Neural progenitor cell (in vitro differentiated cells): ENCODE measurements around the gene F13A1. TPM values are rescaled to one million over a fixed set of nuclear protein-coding genes. Genes with fewer than 3 reads are reported as not detected.

Source experiments
- DNase-seq: peaks from one replicate; pipeline ENCODE4 v3.0.0-alpha.2; 2016; ENCODE audit warnings: low spot score
- H2AFZ ChIP-seq: fragments of 200-600 bp; sonication (generic); replicated peaks from 2 replicates; pipeline ENCODE4 v1.6.1; 2016; ENCODE audit warnings: antibody characterized with exemption
- H3F3A ChIP-seq: fragments of 200-600 bp; sonication (generic); 2 replicates; pipeline ENCODE4 v1.6.1; 2016; ENCODE audit warnings: antibody characterized with exemption, low read depth
- H3K27ac ChIP-seq: fragments of 200-600 bp; sonication (generic); 2 replicates; pipeline ENCODE4 v1.5.1; 2016; ENCODE audit warnings: mild to moderate bottlenecking
- H3K27me3 ChIP-seq: fragments of 200-600 bp; sonication (generic); 2 replicates; pipeline ENCODE4 v1.6.1; 2016; ENCODE audit warnings: mild to moderate bottlenecking, moderate library complexity
- H3K36me3 ChIP-seq: fragments of 200-600 bp; sonication (generic); 2 replicates; pipeline ENCODE4 v1.5.1; 2016
- H3K4me1 ChIP-seq: fragments of 200-600 bp; sonication (generic); 2 replicates; pipeline ENCODE4 v1.6.1; 2016; ENCODE audit warnings: mixed run types
- H3K4me2 ChIP-seq: fragments of 200-600 bp; sonication (generic); 2 replicates; pipeline ENCODE4 v1.6.1; 2016
- H3K4me3 ChIP-seq: fragments of 200-600 bp; sonication (generic); 2 replicates; pipeline ENCODE4 v1.5.1; 2016
- H3K79me2 ChIP-seq: fragments of 200-600 bp; sonication (generic); 2 replicates; pipeline ENCODE4 v1.6.1; 2016; ENCODE audit warnings: low read depth
- H3K9ac ChIP-seq: fragments of 200-600 bp; sonication (generic); 2 replicates; pipeline ENCODE4 v1.6.1; 2016
- H3K9me3 ChIP-seq: fragments of 200-600 bp; sonication (generic); 2 replicates; pipeline ENCODE4 v1.5.1; 2016; ENCODE audit warnings: low read depth
- H4K20me1 ChIP-seq: fragments of 200-600 bp; sonication (generic); 2 replicates; pipeline ENCODE4 v1.6.1; 2016; ENCODE audit warnings: low read depth
- H3K27ac Mint-ChIP-seq: 3 replicates; pipeline ENCODE4 v1.8.0; 2021; ENCODE audit warnings: mixed read lengths
- H3K27me3 Mint-ChIP-seq: 2 replicates; pipeline ENCODE4 v1.8.0; 2022; ENCODE audit warnings: low read depth, mild to moderate bottlenecking, inconsistent platforms, moderate library complexity, mixed read lengths; ENCODE audit not compliant: insufficient read depth
- H3K36me3 Mint-ChIP-seq: 3 replicates; pipeline ENCODE4 v1.8.0; 2021; ENCODE audit warnings: mixed read lengths
- H3K4me1 Mint-ChIP-seq: 3 replicates; pipeline ENCODE4 v1.8.0; 2021; ENCODE audit warnings: mixed read lengths
- H3K4me3 Mint-ChIP-seq: 3 replicates; pipeline ENCODE4 v1.8.0; 2021; ENCODE audit warnings: mild to moderate bottlenecking, moderate library complexity, mixed read lengths
- H3K9me3 Mint-ChIP-seq: 3 replicates; pipeline ENCODE4 v1.8.0; 2020; ENCODE audit warnings: mixed read lengths
- CTCF ChIP-seq: fragments of 200-600 bp; sonication (generic); IDR thresholded peaks from 2 replicates; pipeline ENCODE4 v1.5.1; 2017; ENCODE audit warnings: antibody characterized with exemption, mild to moderate bottlenecking
- EZH2 ChIP-seq: fragments of 200-600 bp; sonication (generic); IDR thresholded peaks from 2 replicates; pipeline ENCODE4 v1.6.1; 2017; ENCODE audit warnings: antibody characterized with exemption, mild to moderate bottlenecking, moderate library complexity
- EZH2phosphoT487 ChIP-seq: fragments of 200-600 bp; sonication (generic); IDR thresholded peaks from 2 replicates; pipeline ENCODE4 v1.6.1; 2017; ENCODE audit warnings: antibody characterized with exemption
- total RNA-seq: library from RNA; depleted of rRNA; stranded (reverse); fragments of >200 nt; gene quantifications from 2 replicates; pipeline ENCODE4 v1.2.3, GENCODE V29; 2015; ENCODE audit warnings: low replicate concordance

F13A1 gene
- total RNA-seq, 1 donor from 2014 or later: 3.6 TPM

GRCh38 chr6:6193221-6193745, 127.2 kb downstream of the F13A1 start:
- no peak overlapping the region for H3K4me2 ChIP-seq
- no peaks in the 10 kb centered on the region for H3K27me3 ChIP-seq
- H3K27ac ChIP-seq: no peak overlapping the region
- no peak overlapping the region for H3K9ac ChIP-seq
- no peaks in the 10 kb centered on the region for H3K4me1 ChIP-seq
- no peak overlapping the region for H3K4me3 ChIP-seq
- Mint-ChIP-seq H3K4me3 (no peak overlapping the region), H3K27ac (no peak overlapping the region), H3K4me1 (peaks cover 2% of the 10 kb centered on the region), H3K36me3 (no peaks in the 10 kb centered on the region), H3K9me3 (peaks cover 3% of the 10 kb centered on the region), H3K27me3 (peaks cover 4% of the 10 kb centered on the region)
- H3K79me2 ChIP-seq: no peaks in the 10 kb centered on the region
- H4K20me1 ChIP-seq: no peaks in the 10 kb centered on the region
- DNase-seq: no peak
- TF ChIP-seq EZH2: no peak
- no peak for TF ChIP-seq CTCF
- TF ChIP-seq EZH2phosphoT487: no peak
- H3K36me3 ChIP-seq: no peaks in the 10 kb centered on the region
- no peaks in the 10 kb centered on the region for H3K9me3 ChIP-seq
- no peaks in the 10 kb centered on the region for H3F3A ChIP-seq
- no peak overlapping the region for H2AFZ ChIP-seq

- H3K36me3 Mint-ChIP-seq: no peaks in the 10 kb centered on the region
- H3K27me3 ChIP-seq: no peaks in the 10 kb centered on the region
- H3K27ac ChIP-seq: no peak overlapping the region
- H2AFZ ChIP-seq: no peak overlapping the region
- H3K27ac Mint-ChIP-seq: no peak overlapping the region
- no peak overlapping the region for H3K9ac ChIP-seq
- H3K4me3 ChIP-seq: no peak overlapping the region
- no peaks in the 10 kb centered on the region for H3K9me3 ChIP-seq
- H3K4me1 ChIP-seq: no peaks in the 10 kb centered on the region
- no peak overlapping the region for H3K4me3 Mint-ChIP-seq
- H3K4me2 ChIP-seq: no peak overlapping the region
- no peaks in the 10 kb centered on the region for H3K79me2 ChIP-seq
- no peak for TF ChIP-seq EZH2
- no peak for TF ChIP-seq EZH2phosphoT487
- TF ChIP-seq CTCF: no peak
- peaks cover 2% of the 10 kb centered on the region for H3K4me1 Mint-ChIP-seq
- DNase-seq: no peak
- H3K9me3 Mint-ChIP-seq: peaks cover 3% of the 10 kb centered on the region
- H3K36me3 ChIP-seq: no peaks in the 10 kb centered on the region
- H4K20me1 ChIP-seq: no peaks in the 10 kb centered on the region
- H3K27me3 Mint-ChIP-seq: peaks cover 4% of the 10 kb centered on the region
- no peaks in the 10 kb centered on the region for H3F3A ChIP-seq
These were observed 128.6 kb downstream of the F13A1 start for GRCh38 chr6:6191909-6192308.

GRCh38 chr6:6191476-6191875, 129.0 kb downstream of the F13A1 start:
- no peaks in the 10 kb centered on the region for H3K27me3 ChIP-seq
- no peaks in the 10 kb centered on the region for H3K79me2 ChIP-seq
- Mint-ChIP-seq H3K4me1 (peaks cover 2% of the 10 kb centered on the region), H3K36me3 (no peaks in the 10 kb centered on the region), H3K4me3 (no peak overlapping the region), H3K27me3 (peaks cover 4% of the 10 kb centered on the region), H3K9me3 (peaks cover 3% of the 10 kb centered on the region), H3K27ac (no peak overlapping the region)
- H3K4me2 ChIP-seq: no peak overlapping the region
- H3F3A ChIP-seq: no peaks in the 10 kb centered on the region
- no peaks in the 10 kb centered on the region for H3K36me3 ChIP-seq
- H3K4me3 ChIP-seq: no peak overlapping the region
- H3K9ac ChIP-seq: no peak overlapping the region
- TF ChIP-seq CTCF (no peak), EZH2 (no peak), EZH2phosphoT487 (no peak)
- DNase-seq: peak; percentile 64
- no peaks in the 10 kb centered on the region for H3K4me1 ChIP-seq
- H3K27ac ChIP-seq: no peak overlapping the region
- H3K9me3 ChIP-seq: no peaks in the 10 kb centered on the region
- H2AFZ ChIP-seq: no peak overlapping the region
- H4K20me1 ChIP-seq: no peaks in the 10 kb centered on the region
